Inflammatory macrophage treated with lipopolysaccharide for 1 hour (primary cell): Measurements from ENCODE around the gene ST8SIA6.

ENCODE experiments used
- DNase-seq, 2 donors: peaks; one replicate each; pipeline ENCODE4 v3.0.0-alpha.2; 2020 to 2022

The ST8SIA6 gene

GRCh38 chr10:17383801-17384555 is 70.4 kb downstream of the ST8SIA6 start:
- DNase-seq = no peak

DNA sequence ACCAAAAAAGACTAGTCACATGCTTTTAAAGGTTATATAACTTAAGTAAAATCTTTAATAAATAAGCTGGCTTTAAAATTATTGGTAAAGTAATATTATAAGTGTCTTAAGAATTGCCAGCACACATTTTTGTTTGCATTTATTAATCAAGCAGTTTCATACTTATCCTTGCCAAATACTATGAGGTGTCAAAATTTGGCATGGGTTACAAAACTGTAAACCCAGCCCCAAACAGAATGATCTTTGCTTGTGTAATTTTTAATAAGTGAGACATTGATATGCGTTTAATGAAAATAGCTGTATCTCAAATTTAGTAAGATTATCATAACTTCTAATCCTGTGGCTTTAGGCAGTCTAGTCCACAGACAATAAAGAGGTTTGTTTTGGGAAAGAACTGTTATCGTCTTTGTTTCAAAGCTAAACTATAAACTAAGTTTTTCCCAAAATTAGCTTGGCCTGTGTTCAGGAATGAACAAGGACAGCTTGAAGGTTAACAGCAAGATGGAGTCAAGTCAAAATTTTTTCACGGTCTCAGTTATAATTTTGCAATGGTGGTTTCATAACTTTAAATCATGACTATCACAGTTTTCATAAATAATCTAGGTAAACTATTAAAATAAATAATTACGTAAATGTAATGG is 72.8 kb downstream of the ST8SIA6 start:
- DNase-seq = no peak

DNA sequence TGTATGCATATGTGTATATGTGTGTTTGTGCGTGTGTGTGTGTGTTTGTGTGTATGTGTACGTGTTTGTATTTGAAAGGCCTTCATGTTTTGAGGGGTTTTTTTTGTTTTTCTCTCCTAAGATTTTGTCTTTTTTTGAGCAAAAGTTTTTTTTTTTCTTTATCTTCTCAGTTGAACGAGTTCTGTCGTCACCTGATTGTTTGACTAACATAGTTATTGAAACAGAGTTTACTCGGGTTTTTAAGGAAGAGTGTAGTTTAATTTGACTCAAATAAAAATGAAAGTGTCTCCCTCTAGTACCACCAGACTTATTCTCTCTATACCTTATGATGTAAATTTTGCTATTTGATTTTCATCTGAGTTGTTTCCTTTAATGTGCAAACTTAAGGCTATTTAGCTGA is 73.5 kb downstream of the ST8SIA6 start:
- DNase-seq = no peak

DNA sequence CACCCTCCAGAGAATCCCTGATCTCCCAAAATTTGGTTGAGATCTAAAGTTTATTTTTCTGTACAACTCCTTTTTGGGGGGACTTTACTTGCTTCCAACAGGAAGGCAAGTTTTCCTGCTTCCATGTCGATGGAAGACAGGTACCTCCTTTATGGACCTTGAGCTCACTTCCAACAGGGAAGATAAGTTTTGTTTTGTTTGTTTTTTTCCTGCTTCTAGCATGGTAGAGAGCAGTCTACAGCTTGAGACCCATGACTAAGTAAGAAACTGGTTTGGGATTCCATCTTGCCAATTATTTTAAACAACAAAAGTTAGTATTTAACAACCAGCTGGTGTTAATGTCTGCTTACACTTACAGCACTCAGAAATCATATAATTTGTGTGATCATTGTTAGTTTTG is 74.4 kb downstream of the ST8SIA6 start:
- DNase-seq = no peak

DNA sequence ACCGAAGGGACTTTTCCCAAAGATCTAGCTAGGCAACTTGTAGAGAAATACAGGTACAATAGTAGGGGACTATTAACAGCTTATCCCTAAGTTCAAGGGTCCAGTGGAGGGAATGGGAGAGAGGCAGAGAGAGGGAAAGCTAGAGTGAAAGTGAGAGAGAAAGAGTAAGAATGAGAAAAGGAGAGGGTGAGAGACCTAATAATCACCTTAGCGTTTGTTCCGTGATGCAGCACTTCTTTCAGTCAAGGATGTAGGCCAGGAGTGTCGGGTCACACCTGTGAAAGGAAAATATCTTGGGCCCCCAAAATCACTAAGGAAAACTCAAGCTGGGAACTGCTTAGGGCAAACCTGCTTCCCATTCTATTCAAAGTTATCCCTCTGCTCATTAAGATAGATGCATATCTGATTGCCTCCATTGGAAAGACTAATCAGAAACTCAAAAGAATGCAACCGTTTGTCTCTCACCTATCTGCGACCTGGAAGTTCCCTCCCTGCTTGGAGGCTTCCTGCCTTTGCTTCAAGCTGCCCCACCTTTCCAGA is 75.2 kb downstream of the ST8SIA6 start:
- DNase-seq = no peak

- peak in 1 of 2 donors; percentile 36 for DNase-seq
Observed at GRCh38 chr10:17375936-17376584, 78.3 kb downstream of the ST8SIA6 start.

- no peak for DNase-seq
Observed at GRCh38 chr10:17368708-17369272, 85.6 kb downstream of the ST8SIA6 start.

- no peak for DNase-seq
Observed at GRCh38 chr10:17366705-17367104, 87.7 kb downstream of the ST8SIA6 start.

GRCh38 chr10:17365402-17365801 is 89.0 kb downstream of the ST8SIA6 start:
- DNase-seq = no peak

GRCh38 chr10:17358461-17358860 is 95.9 kb downstream of the ST8SIA6 start:
- DNase-seq = no peak

- no peak for DNase-seq
Observed at GRCh38 chr10:17357781-17358180, 96.6 kb downstream of the ST8SIA6 start.

DNA sequence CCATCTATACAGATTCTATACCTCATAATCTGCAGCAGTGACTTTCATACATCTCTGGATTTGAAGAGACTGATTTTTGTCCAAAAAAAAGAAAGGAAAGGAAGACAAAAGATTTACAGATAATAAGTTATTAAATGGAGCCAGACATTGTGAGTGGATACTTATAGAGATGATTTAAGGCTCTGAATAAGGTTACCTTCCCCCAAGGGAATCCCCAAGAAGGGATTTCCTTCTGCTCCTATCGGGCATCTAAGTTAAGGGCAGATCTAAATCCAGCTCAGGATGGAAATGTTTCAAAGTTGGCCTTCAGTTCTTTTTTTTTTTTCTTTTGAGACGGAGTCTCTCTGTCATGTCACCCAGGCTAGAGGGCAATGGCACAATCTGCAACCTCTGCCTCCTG is 97.6 kb downstream of the ST8SIA6 start:
- DNase-seq = no peak

- DNase-seq = no peak
Observed at GRCh38 chr10:17354781-17355180, 99.6 kb downstream of the ST8SIA6 start.

- no peak for DNase-seq
Observed at GRCh38 chr10:17353568-17354300, 100.7 kb downstream of the ST8SIA6 start.

- DNase-seq = no peak
Observed at GRCh38 chr10:17352583-17352982, 101.8 kb downstream of the ST8SIA6 start.

- no peak for DNase-seq
Observed at GRCh38 chr10:17351506-17351905, 102.9 kb downstream of the ST8SIA6 start.

GRCh38 chr10:17349717-17350116 is 104.7 kb downstream of the ST8SIA6 start:
- no peak for DNase-seq

- DNase-seq = no peak
Observed at GRCh38 chr10:17348501-17349349, 105.7 kb downstream of the ST8SIA6 start.

GRCh38 chr10:17348011-17348500 is 106.3 kb downstream of the ST8SIA6 start:
- no peak for DNase-seq

DNA sequence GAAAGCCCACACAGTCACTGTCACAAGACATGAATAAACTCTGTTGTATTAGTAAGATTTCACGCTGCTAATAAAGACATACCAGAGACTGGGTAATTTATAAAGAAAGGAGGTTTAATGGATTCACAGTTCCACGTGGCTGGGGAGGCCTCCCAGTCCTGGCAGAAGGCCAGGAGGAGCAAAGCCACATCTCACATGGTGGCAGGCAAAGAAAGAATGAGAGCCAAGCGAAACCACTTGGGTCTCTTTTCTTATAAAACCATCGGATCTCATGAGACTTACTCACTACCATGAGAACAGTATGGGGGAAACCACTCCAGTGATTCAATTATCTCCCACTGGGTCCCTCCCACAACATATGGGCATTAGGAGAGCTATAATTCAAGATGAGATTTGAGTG is 110.2 kb downstream of the ST8SIA6 start:
- DNase-seq = no peak

DNA sequence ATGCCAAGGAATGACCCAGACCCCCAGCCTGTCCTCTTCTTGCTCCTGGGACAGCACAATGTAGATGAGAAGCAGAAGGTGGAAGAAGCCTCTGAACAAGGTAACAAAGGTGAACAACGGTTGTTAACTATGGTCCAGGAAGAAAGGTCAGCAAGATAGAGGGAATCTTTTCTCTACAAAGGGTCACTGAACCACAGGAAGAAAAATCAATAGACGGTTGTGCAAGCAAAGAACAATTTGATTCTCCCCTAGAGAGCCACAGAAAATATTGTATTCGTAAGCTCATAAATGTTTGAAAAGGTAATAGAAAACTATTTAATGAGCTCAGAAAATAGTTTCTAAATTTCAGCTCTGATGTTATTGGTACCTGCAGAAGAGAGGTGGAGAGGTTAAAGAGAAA is 111.3 kb downstream of the ST8SIA6 start:
- no peak for DNase-seq
